K562 (cell line): Measurements from ENCODE around the gene NRF1.

Source experiments
- CTCF ChIP-seq, 3 experiments: IDR thresholded peaks in 2 of 3; conservative IDR thresholded peaks in 1 of 3; 2 replicates each; pipeline ENCODE4 v1.5.1; 2011 to 2012; ENCODE audit warnings: low read length in 3 of 3, mild to moderate bottlenecking in 3 of 3, control low read depth in 2 of 3, improper control_type of control experiment in 1 of 3, inconsistent platforms in 1 of 3, low read depth in 1 of 3, mixed read lengths in 1 of 3, moderate library complexity in 1 of 3; ENCODE audit not compliant: insufficient read depth in 2 of 3
- EP300 ChIP-seq: IDR thresholded peaks from 2 replicates; pipeline ENCODE4 v1.6.1; 2012; ENCODE audit warnings: low read length, improper control_type of control experiment
- IRF1 ChIP-seq: sonication (generic); formaldehyde crosslinking; IDR thresholded peaks from 2 replicates; pipeline ENCODE4 v1.8.0; 2022; ENCODE audit warnings: missing genetic modification reagents, mild to moderate bottlenecking, borderline replicate concordance
- MAFF ChIP-seq: IDR thresholded peaks from 2 replicates; pipeline ENCODE4 v1.6.1; 2012; ENCODE audit warnings: low read length, improper control_type of control experiment
- PHF8 ChIP-seq: fragments of 200-600 bp; sonication (generic); IDR thresholded peaks from 2 replicates; pipeline ENCODE4 v1.6.1; 2012; ENCODE audit warnings: mixed run types, mild to moderate bottlenecking, inconsistent platforms, low read length, moderate library complexity, borderline replicate concordance
- RCOR1 ChIP-seq, 2 experiments: IDR thresholded peaks; 2 replicates each; pipeline ENCODE4 v1.6.1; 2012; ENCODE audit warnings: low read depth in 2 of 2, low read length in 2 of 2, borderline replicate concordance in 1 of 2, improper control_type of control experiment in 1 of 2
- ZNF274 ChIP-seq: IDR thresholded peaks from 2 replicates; pipeline ENCODE4 v1.6.1; 2011; ENCODE audit warnings: low read depth, mild to moderate bottlenecking, low read length, moderate library complexity, borderline replicate concordance

- no peak for TF ChIP-seq MAFF
- no peak for TF ChIP-seq IRF1 (CRISPR knock-in tag)
- no peak for TF ChIP-seq RCOR1 (IDR thresholded peaks at IDR 0.05; ENCODE audit: borderline replicate concordance in 1 of 2, low read depth in 2 of 2, low read length in 2 of 2)
- no peak for TF ChIP-seq CTCF (IDR thresholded peaks at IDR 0.05 in 2 of 3, conservative IDR thresholded peaks at IDR 0.05 in 1 of 3; ENCODE audit: insufficient read depth in 2 of 3, low read depth in 1 of 3, low read length in 3 of 3)
- no peak for TF ChIP-seq EP300
- TF ChIP-seq PHF8: no peak
- TF ChIP-seq ZNF274: no peak
Measured at GRCh38 chr7:129588268-129588667, 23.3 kb upstream of the NRF1 start.
